SU-DHL-6 (cell line): ENCODE measurements around the gene IRGQ.
"Not testable (repeated sequence)": the region's sequence is repeated elsewhere in the genome, so short reads cannot be mapped to it uniquely, and the experiment has no call there.

Experiments used
- H2AFZ ChIP-seq: fragments of 200-600 bp; sonication (generic); 2 replicates; pipeline ENCODE4 v1.6.1; 2014; ENCODE audit warnings: low read depth, mild to moderate bottlenecking, moderate library complexity, mixed read lengths, antibody characterized with exemption, low read length; ENCODE audit not compliant: severe bottlenecking
- H3F3A ChIP-seq: fragments of 200-600 bp; shearing (Covaris generic); 2 replicates; pipeline ENCODE4 v1.6.0; 2016; ENCODE audit warnings: antibody characterized with exemption, mild to moderate bottlenecking; ENCODE audit not compliant: insufficient read depth
- H3K27ac ChIP-seq: fragments of 200-600 bp; sonication (generic); 2 replicates; pipeline ENCODE4 v1.5.1; 2016; ENCODE audit warnings: low read depth, mild to moderate bottlenecking, low read length, moderate library complexity, mixed read lengths
- H3K27me3 ChIP-seq: fragments of 200-600 bp; sonication (generic), shearing (Covaris generic); 2 replicates; pipeline ENCODE4 v1.6.0; 2014; ENCODE audit warnings: mild to moderate bottlenecking, low read length
- H3K36me3 ChIP-seq: fragments of 200-600 bp; sonication (generic); 2 replicates; pipeline ENCODE4 v1.6.1; 2014; ENCODE audit warnings: mild to moderate bottlenecking, low read length, mixed read lengths
- H3K4me2 ChIP-seq: fragments of 300-600, 200-600 bp; shearing (Covaris generic), sonication (generic); 2 replicates; pipeline ENCODE4 v1.6.0; 2014; ENCODE audit warnings: low read length, low read depth, mild to moderate bottlenecking; ENCODE audit not compliant: poor library complexity, severe bottlenecking
- H3K4me3 ChIP-seq: fragments of 200-600 bp; sonication (generic); 2 replicates; pipeline ENCODE4 v1.5.1; 2014; ENCODE audit warnings: antibody characterized with exemption, low read length, mild to moderate bottlenecking, mixed read lengths; ENCODE audit not compliant: insufficient read depth, poor library complexity, severe bottlenecking
- H3K79me2 ChIP-seq: fragments of 200-600 bp; sonication (generic); 2 replicates; pipeline ENCODE4 v1.6.1; 2014; ENCODE audit warnings: mild to moderate bottlenecking, low read length, moderate library complexity; ENCODE audit not compliant: insufficient read depth
- H3K9ac ChIP-seq: fragments of 200-600 bp; sonication (generic); 2 replicates; pipeline ENCODE4 v1.7.0; 2014; ENCODE audit warnings: mild to moderate bottlenecking, low read length
- H3K9me2 ChIP-seq: fragments of 200-600 bp; sonication (generic); replicated peaks from 2 replicates; pipeline ENCODE4 v1.6.1; 2014; ENCODE audit warnings: low read length; ENCODE audit not compliant: insufficient read depth
- H3K9me3 ChIP-seq: fragments of 200-600 bp; sonication (generic); 2 replicates; pipeline ENCODE4 v1.6.1; 2014; ENCODE audit warnings: low read length, mixed read lengths; ENCODE audit not compliant: insufficient read depth
- H4K20me1 ChIP-seq: fragments of 200-600 bp; sonication (generic); 2 replicates; pipeline ENCODE4 v1.6.1; 2014; ENCODE audit warnings: low read depth, mild to moderate bottlenecking, antibody characterized with exemption, low read length, moderate library complexity, mixed read lengths
- EZH2phosphoT487 ChIP-seq: fragments of 200-600 bp; sonication (generic), shearing (Covaris generic); conservative IDR thresholded peaks from 2 replicates; pipeline ENCODE4 v1.6.1; 2018; ENCODE audit warnings: mild to moderate bottlenecking, antibody characterized with exemption, low read length, moderate library complexity, mixed read lengths
- TF ChIP-seq, protein P1 (sequence below): fragments of 200-600 bp; sonication (generic); IDR thresholded peaks from one replicate; pipeline ENCODE4 v1.5.1; 2017; ENCODE audit warnings: antibody characterized with exemption, mild to moderate bottlenecking, low read length, moderate library complexity; ENCODE audit not compliant: insufficient read depth, poor library complexity, severe bottlenecking

Gene IRGQ

DNA sequence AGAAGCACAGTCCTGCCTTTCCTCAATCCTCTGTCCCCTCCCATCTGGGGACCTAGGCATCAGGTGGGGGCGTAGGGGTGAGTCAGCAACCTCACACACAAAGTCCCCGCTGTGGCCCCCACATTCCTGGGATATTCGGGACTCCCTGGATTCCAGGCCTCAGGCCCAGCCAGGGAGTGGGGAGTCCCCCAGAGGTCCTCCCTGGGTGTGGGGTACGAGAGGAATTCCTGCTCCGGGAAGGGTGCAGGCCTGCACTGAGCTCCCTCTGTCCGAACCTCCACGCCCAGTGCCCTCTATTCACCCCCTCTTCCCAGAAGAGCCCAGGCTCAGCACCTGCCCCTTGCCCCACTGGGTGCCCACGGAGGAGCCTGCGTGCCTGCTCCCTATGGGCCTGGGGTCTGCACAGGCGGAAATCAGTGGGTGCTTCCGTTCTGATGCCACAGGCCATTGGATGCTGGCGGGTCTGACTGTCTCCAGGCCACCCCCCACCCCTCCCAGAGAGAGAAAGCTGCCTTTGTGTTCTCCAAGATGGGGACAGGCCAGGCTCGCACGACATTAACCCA is 40.3 kb upstream of the IRGQ start:
- H3K79me2 ChIP-seq = no peaks in the 10 kb centered on the region
- H3K9me2 ChIP-seq = no peaks in the 10 kb centered on the region
- no peak overlapping the region for H2AFZ ChIP-seq
- H3K4me2 ChIP-seq = no peak overlapping the region
- no peaks in the 10 kb centered on the region for H3K9me3 ChIP-seq
- no peaks in the 10 kb centered on the region for H3K27me3 ChIP-seq
- no peaks in the 10 kb centered on the region for H3K36me3 ChIP-seq
- H3K9ac ChIP-seq = no peak overlapping the region
- no peaks in the 10 kb centered on the region for H3F3A ChIP-seq
- no peak overlapping the region for H3K27ac ChIP-seq
- H4K20me1 ChIP-seq = no peaks in the 10 kb centered on the region
- H3K4me3 ChIP-seq = no peak overlapping the region
- TF ChIP-seq EZH2phosphoT487 = no peak
- TF ChIP-seq, protein P1, sequence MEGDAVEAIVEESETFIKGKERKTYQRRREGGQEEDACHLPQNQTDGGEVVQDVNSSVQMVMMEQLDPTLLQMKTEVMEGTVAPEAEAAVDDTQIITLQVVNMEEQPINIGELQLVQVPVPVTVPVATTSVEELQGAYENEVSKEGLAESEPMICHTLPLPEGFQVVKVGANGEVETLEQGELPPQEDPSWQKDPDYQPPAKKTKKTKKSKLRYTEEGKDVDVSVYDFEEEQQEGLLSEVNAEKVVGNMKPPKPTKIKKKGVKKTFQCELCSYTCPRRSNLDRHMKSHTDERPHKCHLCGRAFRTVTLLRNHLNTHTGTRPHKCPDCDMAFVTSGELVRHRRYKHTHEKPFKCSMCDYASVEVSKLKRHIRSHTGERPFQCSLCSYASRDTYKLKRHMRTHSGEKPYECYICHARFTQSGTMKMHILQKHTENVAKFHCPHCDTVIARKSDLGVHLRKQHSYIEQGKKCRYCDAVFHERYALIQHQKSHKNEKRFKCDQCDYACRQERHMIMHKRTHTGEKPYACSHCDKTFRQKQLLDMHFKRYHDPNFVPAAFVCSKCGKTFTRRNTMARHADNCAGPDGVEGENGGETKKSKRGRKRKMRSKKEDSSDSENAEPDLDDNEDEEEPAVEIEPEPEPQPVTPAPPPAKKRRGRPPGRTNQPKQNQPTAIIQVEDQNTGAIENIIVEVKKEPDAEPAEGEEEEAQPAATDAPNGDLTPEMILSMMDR = no peak

DNA sequence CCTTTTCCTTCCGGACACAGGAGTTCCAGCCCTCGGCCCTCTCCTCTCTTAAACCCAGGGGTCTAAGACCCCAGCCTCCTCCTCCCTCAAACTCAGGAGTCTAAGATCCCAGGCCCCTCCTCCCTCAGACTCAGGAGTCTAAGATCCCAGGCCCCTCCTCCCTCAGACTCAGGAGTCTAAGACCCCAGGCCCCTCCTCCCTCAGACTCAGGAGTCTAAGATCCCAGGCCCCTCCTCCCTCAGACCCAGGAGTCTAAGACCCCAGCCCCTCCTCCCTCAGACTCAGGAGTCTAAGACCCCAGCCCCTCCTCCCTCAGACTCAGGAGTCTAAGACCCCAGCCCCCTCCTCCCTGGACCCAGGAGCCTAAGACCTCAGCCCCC is 39.6 kb upstream of the IRGQ start:
- H3K27ac ChIP-seq, H3K9me3 ChIP-seq, H3K4me2 ChIP-seq: not testable (repeated sequence)

DNA sequence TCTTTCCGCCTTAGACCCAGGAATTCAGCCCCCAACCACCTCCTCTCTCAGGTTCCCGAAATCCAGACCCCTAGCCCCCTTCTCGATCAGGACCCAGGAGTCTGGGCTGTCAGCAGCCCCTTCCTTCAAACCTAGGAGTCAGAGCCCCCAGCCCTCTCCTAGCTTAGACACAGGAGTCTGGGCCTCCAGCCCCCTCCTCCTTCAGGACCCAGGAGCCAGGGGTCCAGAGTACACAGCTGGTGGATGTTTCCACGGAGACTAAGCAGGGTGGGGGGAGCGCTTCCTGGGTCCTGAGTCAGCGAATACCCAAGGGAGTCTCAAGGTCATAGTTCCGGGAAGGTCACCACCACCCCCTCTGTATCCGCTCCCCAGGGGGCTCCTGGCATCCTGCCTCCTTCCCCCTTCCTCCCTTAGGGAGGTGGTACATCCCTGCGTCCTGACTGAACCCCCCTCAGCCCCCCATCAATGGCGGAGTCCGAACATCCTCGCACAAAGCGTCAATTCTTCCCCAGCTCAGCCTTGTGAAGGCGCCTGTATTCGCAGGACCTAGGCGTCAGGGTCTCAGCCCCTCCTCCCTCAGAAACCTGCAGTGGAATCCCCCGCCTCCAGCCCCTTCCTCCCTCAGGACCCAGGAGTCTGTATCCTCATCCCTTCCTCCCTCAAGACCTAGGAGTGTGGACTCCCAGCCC is 39.1 kb upstream of the IRGQ start:
- Histone ChIP-seq H3K9me2 (no peaks in the 10 kb centered on the region), H3K4me2 (no peak overlapping the region), H4K20me1 (no peaks in the 10 kb centered on the region), H3K4me3 (no peak overlapping the region), H2AFZ (no peak overlapping the region), H3K36me3 (no peaks in the 10 kb centered on the region), H3K27me3 (no peaks in the 10 kb centered on the region), H3K79me2 (no peaks in the 10 kb centered on the region), H3F3A (no peaks in the 10 kb centered on the region), H3K27ac (no peak overlapping the region), H3K9me3 (no peaks in the 10 kb centered on the region), H3K9ac (no peak overlapping the region)
- no peak for TF ChIP-seq EZH2phosphoT487
- TF ChIP-seq, protein P1 = no peak

More for the DNA sequence above, 39.6 kb upstream of the IRGQ start:
- H3K79me2 ChIP-seq, H3K27me3 ChIP-seq, H3K9me2 ChIP-seq, H3K4me3 ChIP-seq, H3F3A ChIP-seq, H2AFZ ChIP-seq, H3K9ac ChIP-seq, H4K20me1 ChIP-seq, H3K36me3 ChIP-seq: not testable (repeated sequence)

DNA sequence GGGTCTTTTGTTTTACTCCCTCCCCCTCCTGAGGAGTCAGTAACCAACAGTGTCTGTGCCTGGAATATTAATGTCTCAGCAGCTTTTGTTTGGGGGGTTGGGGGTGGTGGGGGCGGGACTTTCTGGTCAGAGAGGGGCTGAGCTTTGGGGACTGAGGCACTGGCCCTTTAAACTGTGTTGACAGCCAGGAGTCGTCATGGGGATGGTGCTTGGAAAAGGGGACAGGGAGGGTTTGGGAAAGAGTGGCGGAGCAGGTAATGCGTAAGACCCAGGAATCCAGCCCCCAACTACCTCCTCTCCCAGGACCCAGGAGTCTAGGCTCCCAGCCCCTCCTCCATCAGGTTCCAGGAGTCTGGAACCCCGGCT is 38.6 kb upstream of the IRGQ start:
- no peaks in the 10 kb centered on the region for H3K9me3 ChIP-seq
- no peak overlapping the region for H3K4me2 ChIP-seq
- no peak overlapping the region for H3K9ac ChIP-seq
- H4K20me1 ChIP-seq = no peaks in the 10 kb centered on the region
- no peaks in the 10 kb centered on the region for H3K36me3 ChIP-seq
- no peak overlapping the region for H3K4me3 ChIP-seq
- no peak overlapping the region for H3K27ac ChIP-seq
- H3K9me2 ChIP-seq = no peaks in the 10 kb centered on the region
- no peaks in the 10 kb centered on the region for H3K27me3 ChIP-seq
- H3F3A ChIP-seq = no peaks in the 10 kb centered on the region
- H2AFZ ChIP-seq = no peak overlapping the region
- TF ChIP-seq, protein P1 = no peak
- no peak for TF ChIP-seq EZH2phosphoT487
- H3K79me2 ChIP-seq = no peaks in the 10 kb centered on the region
